ENCODE data around the gene MAGI2. TPM values are rescaled to one million over a fixed set of nuclear protein-coding genes. Genes with fewer than 3 reads are reported as not detected.

Gene MAGI2
- total and polyA plus RNA-seq, 2 donors from 2014 or later = 4.4 to 9.0 TPM

DNA sequence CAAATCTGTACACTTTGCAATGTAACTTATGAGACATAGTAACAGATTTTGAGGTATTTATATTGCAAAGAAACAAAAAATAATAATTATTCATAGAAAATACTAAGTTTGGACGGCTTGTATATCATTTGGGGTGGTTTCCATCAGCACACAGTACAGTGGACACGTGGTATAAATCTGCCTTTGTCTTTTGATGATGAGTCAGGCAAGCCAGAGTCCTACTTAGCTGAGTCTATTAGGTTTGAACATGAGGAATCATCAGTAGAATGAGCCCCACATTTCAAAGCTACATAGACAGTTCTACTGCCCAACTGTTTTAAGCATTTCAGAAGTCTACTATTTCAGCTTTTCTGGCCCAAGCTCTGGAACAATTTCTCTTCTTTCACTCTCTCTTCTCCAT, 851.7 kb downstream of the MAGI2 start:
- Histone ChIP-seq H3K4me3 (ENCODE audit: low read length in 3 of 3) (no peak overlapping the region), H3K9me3 (ENCODE audit: control insufficient read depth in 2 of 3, insufficient read depth in 1 of 3, low read length in 3 of 3) (no peaks in the 10 kb centered on the region), H3K27ac (ENCODE audit: low read depth in 2 of 2, low read length in 2 of 2) (no peak overlapping the region), H3K36me3 (ENCODE audit: control insufficient read depth in 2 of 3, insufficient read depth in 3 of 3, low read length in 3 of 3) (no peaks in the 10 kb centered on the region), H3K9ac (ENCODE audit: low read length in 3 of 3) (no peak overlapping the region), H3K4me1 (ENCODE audit: control insufficient read depth in 2 of 3, insufficient read depth in 2 of 3, low read depth in 1 of 3, low read length in 3 of 3) (no peaks in the 10 kb centered on the region), H3K27me3 (ENCODE audit: control insufficient read depth, insufficient read depth, low read length) (no peaks in the 10 kb centered on the region)
- no peak for DNase-seq
- intact Hi-C loops (cut with DNase I) = no loop called here
- FAIRE-seq = no peak
- no peak for TF ChIP-seq CTCF (IDR thresholded peaks at IDR 0.05; ENCODE audit: borderline replicate concordance, extremely low read depth, insufficient read depth)

DNA sequence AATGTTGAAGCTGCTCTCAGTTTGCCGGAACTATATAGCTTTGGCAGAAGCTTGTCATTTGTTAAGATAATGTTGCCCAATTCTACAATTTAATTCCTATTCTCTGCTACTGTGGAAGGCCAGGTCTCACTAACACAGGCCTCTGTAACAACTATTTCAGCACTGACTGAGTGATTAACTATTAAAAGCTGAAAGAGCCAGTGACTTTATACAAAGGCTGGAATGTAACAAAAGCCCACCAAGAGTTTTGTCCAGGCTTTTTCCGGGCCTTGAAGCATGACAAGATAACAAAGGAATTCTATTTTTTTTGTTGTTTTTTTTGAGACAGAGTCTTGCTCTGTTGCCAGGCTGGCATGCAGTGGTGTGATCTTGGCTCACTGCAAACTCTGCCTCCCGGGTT, 859.3 kb downstream of the MAGI2 start:
- intact Hi-C loops (cut with DNase I) = no loop called here
- H3K27ac ChIP-seq (ENCODE audit: low read depth in 2 of 2, low read length in 2 of 2) = no peak overlapping the region
- no peaks in the 10 kb centered on the region for H3K36me3 ChIP-seq (ENCODE audit: control insufficient read depth in 2 of 3, insufficient read depth in 3 of 3, low read length in 3 of 3)
- no peaks in the 10 kb centered on the region for H3K9me3 ChIP-seq (ENCODE audit: control insufficient read depth in 2 of 3, insufficient read depth in 1 of 3, low read length in 3 of 3)
- no peak for TF ChIP-seq CTCF (IDR thresholded peaks at IDR 0.05; ENCODE audit: borderline replicate concordance, extremely low read depth, insufficient read depth)
- peak in 1 of 5 donors; percentile 10 for DNase-seq
- no peaks in the 10 kb centered on the region for H3K27me3 ChIP-seq (ENCODE audit: control insufficient read depth, insufficient read depth, low read length)
- no peak overlapping the region for H3K9ac ChIP-seq (ENCODE audit: low read length in 3 of 3)
- H3K4me3 ChIP-seq (ENCODE audit: low read length in 3 of 3) = no peak overlapping the region
- no peaks in the 10 kb centered on the region for H3K4me1 ChIP-seq (ENCODE audit: control insufficient read depth in 2 of 3, insufficient read depth in 2 of 3, low read depth in 1 of 3, low read length in 3 of 3)
- no peak for FAIRE-seq

GRCh38 chr7:78588393-78588792, 865.1 kb downstream of the MAGI2 start:
- Histone ChIP-seq H3K36me3 (ENCODE audit: control insufficient read depth in 2 of 3, insufficient read depth in 3 of 3, low read length in 3 of 3) (no peaks in the 10 kb centered on the region), H3K4me1 (ENCODE audit: control insufficient read depth in 2 of 3, insufficient read depth in 2 of 3, low read depth in 1 of 3, low read length in 3 of 3) (no peaks in the 10 kb centered on the region), H3K27me3 (ENCODE audit: control insufficient read depth, insufficient read depth, low read length) (no peaks in the 10 kb centered on the region), H3K9ac (ENCODE audit: low read length in 3 of 3) (no peak overlapping the region), H3K4me3 (ENCODE audit: low read length in 3 of 3) (no peak overlapping the region), H3K9me3 (ENCODE audit: control insufficient read depth in 2 of 3, insufficient read depth in 1 of 3, low read length in 3 of 3) (no peaks in the 10 kb centered on the region), H3K27ac (ENCODE audit: low read depth in 2 of 2, low read length in 2 of 2) (no peak overlapping the region)
- intact Hi-C loops (cut with DNase I) = no loop called here
- no peak for DNase-seq
- FAIRE-seq = no peak
- no peak for TF ChIP-seq CTCF (IDR thresholded peaks at IDR 0.05; ENCODE audit: borderline replicate concordance, extremely low read depth, insufficient read depth)

DNA sequence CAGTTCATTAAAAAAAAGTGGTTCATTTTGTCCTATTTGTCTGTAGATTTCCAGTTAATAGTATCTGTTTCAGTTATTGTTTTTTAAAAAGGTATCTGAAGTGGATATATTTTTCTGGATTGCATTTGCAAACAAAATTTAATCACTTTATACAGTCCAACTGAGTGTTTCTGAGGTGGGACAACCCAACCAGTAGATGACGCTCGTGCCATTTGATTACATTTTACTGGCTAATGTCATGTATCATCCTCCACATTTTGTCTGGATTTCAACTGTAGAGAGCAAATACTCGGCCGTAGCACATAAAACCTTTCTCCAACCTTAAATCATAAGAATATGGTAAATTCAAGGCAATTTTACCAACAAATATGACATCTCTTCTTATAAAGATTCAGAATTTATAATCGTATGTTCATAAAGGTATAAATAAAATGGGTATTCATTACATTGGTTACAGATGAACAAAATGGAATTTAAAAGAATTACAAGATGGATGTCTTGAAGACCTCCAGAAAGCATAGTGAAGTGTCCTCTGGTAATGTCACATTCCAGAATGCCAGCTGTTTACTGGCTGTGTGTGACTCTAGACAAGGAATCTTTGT, 865.9 kb downstream of the MAGI2 start:
- no peak overlapping the region for H3K27ac ChIP-seq (ENCODE audit: low read depth in 2 of 2, low read length in 2 of 2)
- TF ChIP-seq CTCF (IDR thresholded peaks at IDR 0.05; ENCODE audit: borderline replicate concordance, extremely low read depth, insufficient read depth) = no peak
- H3K4me1 ChIP-seq (ENCODE audit: control insufficient read depth in 2 of 3, insufficient read depth in 2 of 3, low read depth in 1 of 3, low read length in 3 of 3) = no peaks in the 10 kb centered on the region
- intact Hi-C loops (cut with DNase I) = no loop called here
- no peaks in the 10 kb centered on the region for H3K27me3 ChIP-seq (ENCODE audit: control insufficient read depth, insufficient read depth, low read length)
- no peak overlapping the region for H3K9ac ChIP-seq (ENCODE audit: low read length in 3 of 3)
- FAIRE-seq = no peak
- H3K4me3 ChIP-seq (ENCODE audit: low read length in 3 of 3) = no peak overlapping the region
- no peaks in the 10 kb centered on the region for H3K9me3 ChIP-seq (ENCODE audit: control insufficient read depth in 2 of 3, insufficient read depth in 1 of 3, low read length in 3 of 3)
- H3K36me3 ChIP-seq (ENCODE audit: control insufficient read depth in 2 of 3, insufficient read depth in 3 of 3, low read length in 3 of 3) = no peaks in the 10 kb centered on the region
- DNase-seq = no peak
